ENCODE data around the gene ZNF662. TPM values are rescaled to one million over a fixed set of nuclear protein-coding genes. Genes with fewer than 3 reads are reported as not detected.

ZNF662 gene
- total and polyA plus RNA-seq, 9 of the 15 experiments (the other 6 are each of a cell fraction or from before 2014, with no cell fraction given) = 0.07 to 0.55 (median 0.27) TPM

DNA sequence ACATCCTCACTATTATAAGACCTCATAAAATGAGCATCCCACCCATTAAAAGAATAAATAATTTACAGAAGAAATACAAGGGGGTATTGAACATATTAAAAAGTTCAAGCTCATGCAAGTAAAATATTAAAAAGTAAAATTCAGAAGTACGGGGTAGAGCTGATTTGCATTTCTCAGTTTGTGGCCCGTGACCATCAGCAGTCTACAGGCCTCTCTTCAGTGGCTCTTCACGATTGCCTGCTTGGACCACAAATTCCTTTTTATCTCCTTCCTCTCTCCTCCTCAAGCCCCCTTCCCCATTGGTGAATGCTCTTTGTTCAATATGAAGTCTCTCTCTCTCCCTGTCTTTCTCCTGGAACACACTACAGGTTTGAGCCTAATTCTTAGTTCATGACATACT, 49.4 kb upstream of the ZNF662 start:
- CTCF ChIA-PET (ENCODE audit: low intra/inter-chr PET ratio) = no interaction called here
- TF ChIP-seq PYGO2 (tag; IDR thresholded peaks at IDR 0.05) = no peak
- TF ChIP-seq TGIF2 (CRISPR knock-in tag; IDR thresholded peaks at IDR 0.05) = no peak
- no peak for TF ChIP-seq ZNF217 (CRISPR knock-in tag; IDR thresholded peaks at IDR 0.05)
- TF ChIP-seq POLR2AphosphoS5 (IDR thresholded peaks at IDR 0.05; ENCODE audit: control insufficient read depth, insufficient read depth, low read depth, low read length) = no peak
- no peak for TF ChIP-seq ZNF384 (IDR thresholded peaks at IDR 0.05; ENCODE audit: low read depth, low read length)
- no peak for TF ChIP-seq NRF1 (conservative IDR thresholded peaks at IDR 0.05 in 1 of 2, IDR thresholded peaks at IDR 0.05 in 1 of 2)
- TF ChIP-seq PTTG1 (tag; IDR thresholded peaks at IDR 0.05; ENCODE audit: low read depth) = no peak
- TF ChIP-seq MAFG (tag; conservative IDR thresholded peaks at IDR 0.05) = no peak
- no peak for TF ChIP-seq YBX1 (IDR thresholded peaks at IDR 0.05)
- TF ChIP-seq, protein P1, sequence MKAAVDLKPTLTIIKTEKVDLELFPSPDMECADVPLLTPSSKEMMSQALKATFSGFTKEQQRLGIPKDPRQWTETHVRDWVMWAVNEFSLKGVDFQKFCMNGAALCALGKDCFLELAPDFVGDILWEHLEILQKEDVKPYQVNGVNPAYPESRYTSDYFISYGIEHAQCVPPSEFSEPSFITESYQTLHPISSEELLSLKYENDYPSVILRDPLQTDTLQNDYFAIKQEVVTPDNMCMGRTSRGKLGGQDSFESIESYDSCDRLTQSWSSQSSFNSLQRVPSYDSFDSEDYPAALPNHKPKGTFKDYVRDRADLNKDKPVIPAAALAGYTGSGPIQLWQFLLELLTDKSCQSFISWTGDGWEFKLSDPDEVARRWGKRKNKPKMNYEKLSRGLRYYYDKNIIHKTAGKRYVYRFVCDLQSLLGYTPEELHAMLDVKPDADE (conservative IDR thresholded peaks at IDR 0.05; ENCODE audit: control insufficient read depth, low read depth, low read length) = no peak
- no peak for TF ChIP-seq ZNF518B (CRISPR knock-in tag; IDR thresholded peaks at IDR 0.05)
- no peak for TF ChIP-seq FOS (IDR thresholded peaks at IDR 0.05; ENCODE audit: extremely low read depth, insufficient read length)
- no peak for TF ChIP-seq ZNF3 (CRISPR knock-in tag; IDR thresholded peaks at IDR 0.05)
- no peak for TF ChIP-seq FOXJ3 (CRISPR knock-in tag; IDR thresholded peaks at IDR 0.05)

More for the DNA sequence above, 49.4 kb upstream of the ZNF662 start:
- Histone ChIP-seq H3K4me3 (no peak overlapping the region), H3K79me2 (ENCODE audit: control insufficient read depth, insufficient read depth, low read length) (no peaks in the 10 kb centered on the region), H2AFZ (ENCODE audit: low read depth, low read length) (no peak overlapping the region), H3K4me2 (ENCODE audit: insufficient read depth, low read length) (no peak overlapping the region), H3K9me3 (replicated peaks; ENCODE audit: control insufficient read depth, insufficient read depth, low read depth, low read length) (no peaks in the 10 kb centered on the region), H3K27me3 (ENCODE audit: control insufficient read depth in 2 of 2, insufficient read depth in 2 of 2, low read length in 2 of 2) (peaks cover 3 to 26% of the 10 kb centered on the region in 2 experiments; a peak in 2 of 5 replicates), H4K20me1 (replicated peaks; ENCODE audit: control insufficient read depth, insufficient read depth, low read length) (no peaks in the 10 kb centered on the region), H3K36me3 (ENCODE audit: control insufficient read depth, insufficient read depth, low read length) (no peaks in the 10 kb centered on the region), H3K27ac (ENCODE audit: extremely low read depth, low read depth, low read length) (no peak overlapping the region), H3K9me1 (ENCODE audit: control insufficient read depth, insufficient read depth, low read length) (no peaks in the 10 kb centered on the region), H3K9ac (ENCODE audit: insufficient read depth in 1 of 2, low read depth in 2 of 2, low read length in 2 of 2) (no peak overlapping the region), H3K4me1 (replicated peaks in 1 of 2; ENCODE audit: control insufficient read depth in 2 of 2, insufficient read depth in 2 of 2, low read length in 2 of 2) (peaks cover 7 to 26% of the 10 kb centered on the region in 2 experiments; a peak in 3 of 5 replicates)
- intact Hi-C loops (cut with micrococcal nuclease) (no loop called here), in situ Hi-C loops (cut with MboI) (no loop called here)
- 4% methylated on average over 3 of the region's 3 CpGs for WGBS (ENCODE audit: insufficient coverage, low coverage, missing lambda C conversion rate)
- BruUV-seq (replicated peaks) = no TSS peak
- FAIRE-seq = no peak
- no peak for ATAC-seq
- POLR2A ChIA-PET = interaction anchor here (0.6 to 0.8 kb wide), 2 partner anchors 9 to 12 kb away, joined by 3 to 4 read pairs; no protein-coding TSS in a partner anchor
- no peak for DNase-seq (ENCODE audit: extremely low read depth in 1 of 4, low spot score in 3 of 4)

All from K562 (cell line).